H1 (cell line): ENCODE measurements around the gene SLC25A38.

Source experiments
- POLR2AphosphoS5 ChIP-seq: IDR thresholded peaks from 2 replicates; pipeline ENCODE4 v1.6.1; 2011; ENCODE audit warnings: low read depth, low read length
- TBP ChIP-seq: IDR thresholded peaks from 2 replicates; pipeline ENCODE4 v1.6.1; 2011; ENCODE audit warnings: low read depth, low read length, improper control_type of control experiment
- YY1 ChIP-seq: IDR thresholded peaks from 2 replicates; pipeline ENCODE4 v1.6.1; 2011; ENCODE audit warnings: low read depth, mild to moderate bottlenecking, low read length

GRCh38 chr3:39343076-39343717 is 40.0 kb upstream of the SLC25A38 start:
- no peak for TF ChIP-seq TBP
- TF ChIP-seq POLR2AphosphoS5: no peak
- TF ChIP-seq YY1: no peak
